LNCaP clone FGC (cell line): ENCODE data around the gene FOXP1.

ENCODE experiments used
- DNase-seq: peaks from one replicate; pipeline ENCODE4 v3.0.0-alpha.2; 2011; ENCODE audit warnings: low read depth
- H3K4me3 ChIP-seq: 2 replicates; pipeline ENCODE4 v1.5.1; 2011; ENCODE audit warnings: mild to moderate bottlenecking, low read depth, low read length, control low read depth
- CTCF ChIP-seq: IDR thresholded peaks from 2 replicates; pipeline ENCODE4 v1.5.1; 2012; ENCODE audit warnings: mild to moderate bottlenecking; ENCODE audit not compliant: control insufficient read depth, insufficient read depth; ENCODE audit errors: extremely low read depth

The FOXP1 gene

GRCh38 chr3:71308836-71309235 lies 274.7 kb downstream of the FOXP1 start:
- no peak for DNase-seq
- no peak overlapping the region for H3K4me3 ChIP-seq
- TF ChIP-seq CTCF, result no peak

GRCh38 chr3:71307991-71308697 lies 275.4 kb downstream of the FOXP1 start:
- no peak overlapping the region for H3K4me3 ChIP-seq
- TF ChIP-seq CTCF, result no peak
- DNase-seq, result no peak

- no peak for TF ChIP-seq CTCF
- no peak overlapping the region for H3K4me3 ChIP-seq
Measured at GRCh38 chr3:71305231-71306206, 278.0 kb downstream of the FOXP1 start.

GRCh38 chr3:71304684-71305083 lies 278.8 kb downstream of the FOXP1 start:
- no peak for TF ChIP-seq CTCF
- DNase-seq, result no peak
- no peak overlapping the region for H3K4me3 ChIP-seq

More at GRCh38 chr3:71305231-71306206, 278.0 kb downstream of the FOXP1 start:
- no peak for DNase-seq

- TF ChIP-seq CTCF, result no peak
- H3K4me3 ChIP-seq, result no peak overlapping the region
- DNase-seq, result no peak
Measured at GRCh38 chr3:71304247-71304646, 279.3 kb downstream of the FOXP1 start.

GRCh38 chr3:71303627-71304200 lies 279.8 kb downstream of the FOXP1 start:
- DNase-seq, result no peak
- no peak overlapping the region for H3K4me3 ChIP-seq
- no peak for TF ChIP-seq CTCF
